NCI-H2171 treated with DMSO at 0.1 percent for 48 hours (cell line): ENCODE measurements around the gene ZNF316.
"Not testable (repeated sequence)": the region's sequence is repeated elsewhere in the genome, so short reads cannot be mapped to it uniquely, and the experiment has no call there.

Source experiments
- DNase-seq: peaks from one replicate; lab custom pipeline; 2025; lab: John Stamatoyannopoulos, UW

The ZNF316 gene

DNA sequence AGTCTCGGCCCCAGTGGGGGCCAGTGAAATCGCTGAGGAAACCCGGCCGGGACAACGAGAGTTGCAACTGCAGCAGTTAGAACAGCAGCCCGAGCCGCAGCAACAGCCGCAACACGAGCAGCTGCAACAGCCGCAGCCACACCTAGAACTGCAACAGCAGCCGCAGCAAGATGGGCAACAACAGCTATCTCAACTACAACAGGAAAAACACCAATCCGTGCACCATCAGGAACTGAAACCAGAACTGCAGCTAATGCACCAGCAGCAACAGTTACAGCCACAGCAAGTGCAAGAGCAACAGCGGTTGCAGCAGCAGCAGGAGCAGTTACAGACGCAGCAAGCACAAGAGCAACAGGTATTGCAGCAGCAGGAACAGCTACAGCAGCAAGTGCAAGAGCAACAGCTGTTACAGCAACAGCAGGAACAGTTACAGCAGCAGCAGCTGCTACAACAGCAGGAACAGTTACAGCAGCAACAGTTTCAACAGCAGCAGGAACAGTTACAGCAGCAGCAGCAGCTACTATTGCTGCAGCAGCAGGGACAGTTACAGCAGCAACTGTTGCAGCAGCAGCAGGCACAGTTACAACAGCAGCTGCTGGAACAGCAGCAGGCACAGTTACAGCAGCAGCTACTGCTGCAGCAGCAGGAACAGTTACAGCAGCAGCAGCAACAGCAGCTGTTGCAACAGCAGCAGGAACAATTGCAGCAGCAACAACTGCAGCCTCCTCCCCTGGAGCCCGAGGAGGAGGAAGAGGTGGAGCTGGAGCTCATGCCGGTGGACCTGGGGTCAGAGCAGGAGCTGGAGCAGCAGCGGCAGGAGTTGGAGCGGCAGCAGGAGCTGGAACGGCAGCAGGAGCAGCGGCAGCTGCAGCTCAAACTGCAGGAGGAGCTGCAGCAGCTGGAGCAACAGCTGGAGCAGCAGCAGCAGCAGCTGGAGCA is 15.7 kb upstream of the ZNF316 start:
- DNase-seq: peak; percentile 42

- DNase-seq: no peak
These were observed 14.9 kb upstream of the ZNF316 start for GRCh38 chr7:6622134-6622710.

DNA sequence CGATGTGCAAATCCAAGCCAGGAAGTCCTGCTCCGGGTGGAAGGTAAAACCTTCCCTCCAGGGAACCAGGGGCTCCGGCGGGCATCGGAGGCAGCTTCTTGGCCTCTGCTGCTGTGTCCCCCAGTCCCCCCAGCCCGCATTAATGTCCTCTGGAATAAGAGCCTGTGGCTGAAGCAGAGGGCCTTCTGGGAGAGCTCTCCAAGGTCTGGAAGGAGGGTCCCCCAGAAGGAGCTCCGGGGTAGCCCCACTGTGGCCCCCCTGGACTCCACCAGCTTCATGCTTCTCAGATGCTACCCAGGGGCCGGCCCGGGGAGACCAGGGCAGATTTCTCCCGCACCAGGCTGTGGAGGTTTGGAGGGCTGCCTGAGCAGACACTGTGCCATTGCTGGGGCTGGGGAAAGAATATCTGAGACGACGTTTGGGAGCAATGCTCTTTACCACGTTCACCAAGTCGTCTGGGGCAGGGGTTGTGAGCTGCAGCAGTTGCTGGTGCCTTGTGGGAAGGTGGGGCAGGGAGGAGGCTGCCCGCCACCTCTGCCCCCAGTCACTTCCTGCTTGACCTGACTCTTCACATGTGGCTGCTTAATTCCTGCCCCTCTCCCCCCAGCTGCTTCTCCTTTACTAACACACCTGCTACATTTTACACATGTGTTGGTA is 13.4 kb upstream of the ZNF316 start:
- DNase-seq: no peak

- DNase-seq: no peak
These were observed 12.9 kb upstream of the ZNF316 start for GRCh38 chr7:6624246-6624611.

GRCh38 chr7:6628045-6628444 is 9.1 kb upstream of the ZNF316 start:
- peak; percentile 87 for DNase-seq

DNA sequence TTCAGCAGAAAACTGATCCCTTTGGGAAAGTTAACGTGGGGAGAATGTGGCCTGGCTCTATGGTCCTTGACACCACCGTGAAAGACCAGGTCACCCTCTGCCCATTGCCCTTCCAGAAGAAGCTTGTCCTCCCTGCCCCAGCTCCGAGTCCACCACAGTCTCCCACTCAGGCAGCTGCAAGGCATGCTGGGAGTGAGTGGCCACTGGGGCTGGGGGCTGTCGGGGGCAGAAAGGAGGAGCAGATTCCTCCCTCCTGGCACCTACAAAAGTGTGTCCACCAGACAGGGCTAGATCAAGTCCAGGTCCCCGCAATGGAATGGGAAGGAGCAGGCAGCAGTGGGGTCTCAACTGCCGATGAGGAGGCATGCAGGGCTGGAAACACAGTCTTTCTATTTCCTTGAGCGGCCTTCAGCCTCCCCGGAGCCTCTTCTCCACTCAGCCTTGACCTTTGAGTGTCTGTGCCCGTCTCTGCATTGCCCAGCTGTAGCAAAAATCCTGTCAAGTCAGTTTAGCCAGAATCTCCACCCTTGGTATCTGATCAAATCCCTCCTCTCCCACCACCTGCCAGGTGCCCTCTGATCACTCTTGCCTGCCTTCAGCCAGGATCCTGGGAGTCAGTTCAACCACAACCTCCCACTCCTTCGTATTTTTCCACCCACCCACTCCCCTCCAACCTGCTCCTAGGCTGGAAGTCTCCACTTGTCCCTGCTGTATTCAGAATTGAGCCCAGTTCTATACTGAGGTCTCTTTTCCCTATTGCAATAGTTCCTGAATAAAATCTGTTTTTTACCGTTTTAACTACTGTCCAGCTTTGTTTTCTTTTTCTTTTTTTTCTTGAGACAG is 6.9 kb upstream of the ZNF316 start:
- DNase-seq: no peak

GRCh38 chr7:6631605-6632004 is 5.5 kb upstream of the ZNF316 start:
- DNase-seq: no peak

- no peak for DNase-seq
These were observed 3.1 kb upstream of the ZNF316 start for GRCh38 chr7:6634021-6634420.

DNA sequence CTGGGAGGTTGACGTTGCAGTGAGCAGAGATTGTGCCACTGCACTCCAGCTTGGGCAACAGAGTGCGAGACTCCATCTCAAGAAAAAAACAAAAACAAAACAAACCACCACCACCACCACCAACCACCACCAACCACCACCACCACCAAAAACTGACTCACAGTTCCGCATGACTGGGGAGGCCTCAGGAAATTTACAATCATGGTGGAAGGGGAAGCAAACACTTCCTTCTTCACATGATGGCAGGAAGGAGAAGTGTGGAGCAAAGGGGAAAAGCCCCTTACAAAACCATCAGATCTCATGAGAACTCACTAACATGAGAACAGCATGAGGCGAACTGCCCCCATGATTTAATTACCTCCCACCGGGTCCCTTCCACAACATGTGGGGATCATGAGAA is 2.1 kb upstream of the ZNF316 start:
- DNase-seq: not testable (repeated sequence)

- DNase-seq: no peak
These were observed 569 bp downstream of the ZNF316 start for GRCh38 chr7:6637544-6638229.

GRCh38 chr7:6639032-6639431 is 1.9 kb downstream of the ZNF316 start:
- no peak for DNase-seq

DNA sequence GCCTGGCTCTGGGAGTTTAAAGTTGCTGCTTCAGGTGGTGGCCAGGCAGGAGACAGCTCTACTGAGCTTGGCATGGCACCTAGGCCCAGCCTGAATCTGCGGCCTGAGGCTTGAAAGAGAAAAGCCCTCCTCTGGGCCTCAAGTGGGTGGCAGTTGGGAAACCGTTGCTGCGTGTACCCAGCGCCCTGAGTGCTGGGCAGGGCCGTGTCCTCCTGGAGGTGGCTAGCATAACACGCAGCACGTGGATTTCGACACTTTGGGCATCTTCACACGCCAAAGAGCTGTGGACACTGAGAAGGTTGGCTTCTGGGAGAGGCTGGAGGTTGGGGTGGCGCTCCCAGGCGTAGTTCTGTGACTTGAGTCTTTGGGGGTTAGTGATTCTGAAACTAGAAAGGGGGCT is 2.5 kb downstream of the ZNF316 start:
- no peak for DNase-seq

- no peak for DNase-seq
These were observed 3.2 kb downstream of the ZNF316 start for GRCh38 chr7:6640246-6640721.

DNA sequence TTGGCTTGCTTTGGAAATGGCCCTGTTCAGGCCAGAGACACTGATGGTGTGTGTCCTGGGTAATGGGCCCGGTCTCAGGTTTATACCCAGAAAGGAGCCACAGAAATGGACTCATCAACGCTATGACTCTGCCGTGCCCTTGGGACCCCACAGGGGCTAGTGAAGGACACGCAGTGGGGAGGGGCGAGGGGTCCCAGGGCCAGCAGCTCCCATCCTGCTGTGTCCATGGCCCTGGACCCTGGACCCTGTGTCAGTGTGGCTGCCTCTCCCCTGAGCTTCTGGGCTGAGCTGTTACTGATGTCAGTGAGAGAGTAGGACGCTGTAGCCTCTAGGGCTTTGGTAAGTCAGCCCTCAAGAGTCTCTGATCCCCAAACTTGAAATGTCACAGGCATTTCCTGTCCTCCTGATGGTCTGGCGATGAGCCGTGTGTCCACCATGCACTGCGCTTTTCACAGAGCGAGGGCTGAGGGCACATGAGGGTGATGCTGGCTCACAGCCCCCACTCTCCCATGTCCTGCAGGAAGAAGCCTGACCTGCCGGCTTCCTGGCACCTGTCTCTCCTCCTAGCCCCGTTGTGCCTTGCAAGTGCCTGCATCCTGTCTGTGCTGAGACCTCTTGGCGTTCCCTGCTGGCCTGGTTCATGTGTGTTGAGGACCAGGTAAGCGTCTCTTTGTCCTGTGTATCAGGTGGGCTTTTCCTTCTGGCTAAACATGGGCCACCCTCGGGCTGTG is 4.4 kb downstream of the ZNF316 start:
- DNase-seq: no peak

GRCh38 chr7:6642239-6642839 is 5.2 kb downstream of the ZNF316 start:
- DNase-seq: no peak

DNA sequence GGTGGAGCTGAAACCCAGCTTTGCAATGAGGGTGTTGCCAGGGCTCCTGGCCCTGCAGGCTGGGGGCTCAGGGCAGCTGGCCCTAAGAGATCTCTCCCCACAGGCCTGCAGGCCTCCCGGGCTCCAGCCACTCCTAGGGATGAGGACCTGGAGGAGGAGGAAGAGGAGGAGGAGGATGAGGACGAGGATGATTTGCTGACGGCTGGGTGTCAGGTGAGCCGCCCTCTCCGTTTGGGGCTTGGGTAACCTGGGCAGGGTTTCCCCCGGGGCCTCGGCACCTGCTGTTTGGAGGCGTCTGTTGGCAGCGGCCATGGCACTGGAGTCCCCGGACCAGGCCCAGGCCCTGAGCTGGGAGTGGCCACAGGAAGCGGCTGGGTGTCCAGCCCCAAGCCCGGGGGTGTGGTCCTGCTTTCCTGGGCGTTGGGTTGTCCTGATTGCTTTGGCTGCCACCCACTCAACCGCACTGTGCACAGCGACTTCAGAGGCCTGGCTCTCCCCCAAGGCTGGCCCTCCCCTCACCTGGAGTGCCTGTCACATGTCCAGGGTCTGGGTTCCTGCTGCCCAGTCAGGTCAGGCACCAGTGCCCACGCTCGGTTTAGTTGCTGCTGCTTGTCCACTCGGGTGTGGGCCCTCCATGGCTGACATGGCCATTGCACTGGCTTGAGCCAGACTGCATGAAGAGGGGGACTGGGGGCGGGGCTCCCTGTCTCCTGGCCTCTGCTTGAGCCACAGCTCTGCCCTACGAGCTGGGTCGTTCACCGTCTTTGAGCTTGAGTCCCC is 5.9 kb downstream of the ZNF316 start:
- DNase-seq: no peak

- DNase-seq: no peak
These were observed 7.0 kb downstream of the ZNF316 start for GRCh38 chr7:6643915-6644625.

DNA sequence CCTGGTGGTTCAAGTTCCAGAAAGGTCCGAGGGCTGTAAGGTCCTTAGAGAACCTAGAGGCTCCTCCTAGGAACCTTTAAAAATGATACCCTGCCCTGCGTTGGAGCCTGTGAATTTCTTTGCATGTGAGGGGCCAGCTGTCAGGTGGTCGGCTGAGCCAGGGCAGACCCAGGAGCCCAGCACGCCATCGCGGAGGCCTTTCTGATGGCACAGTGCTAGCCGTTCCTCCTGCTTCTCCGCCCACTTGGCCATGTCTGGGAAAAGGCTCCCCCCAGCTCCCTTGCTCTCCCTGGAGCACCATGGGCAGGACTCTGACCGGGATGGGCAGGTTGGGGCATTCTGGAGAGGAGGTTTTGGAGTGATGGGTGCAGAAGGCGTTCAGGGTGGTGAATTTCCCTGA is 7.6 kb downstream of the ZNF316 start:
- no peak for DNase-seq

DNA sequence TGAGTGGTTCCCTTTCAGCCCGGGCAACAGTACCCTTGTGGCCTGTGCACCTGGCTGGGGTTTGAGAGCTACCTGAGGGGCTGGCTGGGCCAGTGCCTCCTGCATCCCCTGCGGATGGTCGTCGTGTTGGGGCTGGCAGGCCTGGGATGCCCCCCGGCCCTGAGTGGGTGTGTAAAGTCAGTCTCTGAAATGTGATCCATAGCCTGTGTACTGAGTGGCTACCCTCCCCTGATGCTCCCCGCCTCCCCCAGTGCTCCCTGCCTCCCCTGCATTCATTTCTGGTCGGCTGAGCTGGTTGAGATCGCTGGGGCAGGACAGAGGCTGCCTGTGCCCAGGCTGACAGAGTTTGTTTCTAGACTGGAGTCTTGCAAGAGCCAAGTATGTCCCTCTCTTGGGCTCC is 9.3 kb downstream of the ZNF316 start:
- DNase-seq: no peak
